Endothelial cell (in vitro differentiated cells): ENCODE results near the gene DARS2. TPM values are rescaled to one million over a fixed set of nuclear protein-coding genes. Genes with fewer than 3 reads are reported as not detected.

ENCODE experiments used
- DNase-seq: peaks from one replicate; pipeline ENCODE4 v3.0.0; 2021; ENCODE audit warnings: low spot score
- H3K27ac Mint-ChIP-seq: one replicate; pipeline ENCODE4 v1.8.0; 2021; ENCODE audit warnings: mixed read lengths, inconsistent platforms; ENCODE audit not compliant: unreplicated experiment
- H3K27me3 Mint-ChIP-seq: one replicate; pipeline ENCODE4 v1.8.0; 2021; ENCODE audit warnings: mild to moderate bottlenecking, moderate library complexity, mixed read lengths, inconsistent platforms; ENCODE audit not compliant: unreplicated experiment
- H3K36me3 Mint-ChIP-seq: one replicate; pipeline ENCODE4 v1.8.0; 2021; ENCODE audit warnings: mild to moderate bottlenecking, low read depth, mixed read lengths, inconsistent platforms; ENCODE audit not compliant: unreplicated experiment
- H3K4me1 Mint-ChIP-seq: one replicate; pipeline ENCODE4 v1.8.0; 2021; ENCODE audit warnings: mild to moderate bottlenecking, mixed read lengths, inconsistent platforms; ENCODE audit not compliant: unreplicated experiment
- H3K4me3 Mint-ChIP-seq: one replicate; pipeline ENCODE4 v1.8.0; 2021; ENCODE audit warnings: mild to moderate bottlenecking, mixed read lengths, inconsistent platforms; ENCODE audit not compliant: unreplicated experiment
- H3K9me3 Mint-ChIP-seq: one replicate; pipeline ENCODE4 v1.8.0; 2021; ENCODE audit warnings: mixed read lengths, inconsistent platforms; ENCODE audit not compliant: unreplicated experiment
- long read RNA-seq: library from polyadenylated mRNA; unstranded; transcript quantifications from one replicate; pipeline ENCODE4 v2.0.0, GENCODE V29; 2020; ENCODE audit not compliant: unreplicated experiment
- total RNA-seq: library from RNA; stranded (reverse); fragmentation: NEBNext Ultra II Directional; extraction: Animal tissue kit (Norgen Biotek cat#: 25700); gene quantifications from one replicate; pipeline ENCODE4 v1.2.1, GENCODE V29; 2021; ENCODE audit not compliant: unreplicated experiment
- TF ChIP-seq, protein P1 (sequence below): fragments of 200-600 bp; sonication (generic); IDR thresholded peaks from one replicate; pipeline ENCODE4 v1.5.0; 2021; ENCODE audit warnings: antibody characterized with exemption; ENCODE audit not compliant: unreplicated experiment

DARS2 gene, protein sequence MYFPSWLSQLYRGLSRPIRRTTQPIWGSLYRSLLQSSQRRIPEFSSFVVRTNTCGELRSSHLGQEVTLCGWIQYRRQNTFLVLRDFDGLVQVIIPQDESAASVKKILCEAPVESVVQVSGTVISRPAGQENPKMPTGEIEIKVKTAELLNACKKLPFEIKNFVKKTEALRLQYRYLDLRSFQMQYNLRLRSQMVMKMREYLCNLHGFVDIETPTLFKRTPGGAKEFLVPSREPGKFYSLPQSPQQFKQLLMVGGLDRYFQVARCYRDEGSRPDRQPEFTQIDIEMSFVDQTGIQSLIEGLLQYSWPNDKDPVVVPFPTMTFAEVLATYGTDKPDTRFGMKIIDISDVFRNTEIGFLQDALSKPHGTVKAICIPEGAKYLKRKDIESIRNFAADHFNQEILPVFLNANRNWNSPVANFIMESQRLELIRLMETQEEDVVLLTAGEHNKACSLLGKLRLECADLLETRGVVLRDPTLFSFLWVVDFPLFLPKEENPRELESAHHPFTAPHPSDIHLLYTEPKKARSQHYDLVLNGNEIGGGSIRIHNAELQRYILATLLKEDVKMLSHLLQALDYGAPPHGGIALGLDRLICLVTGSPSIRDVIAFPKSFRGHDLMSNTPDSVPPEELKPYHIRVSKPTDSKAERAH
- 18.7 TPM for total RNA-seq
- long read RNA-seq, partial matches to known transcripts, result 1 of 10 reads
- long read RNA-seq, other reads (novel, unspliced or antisense), result 2 of 10 reads

DNA sequence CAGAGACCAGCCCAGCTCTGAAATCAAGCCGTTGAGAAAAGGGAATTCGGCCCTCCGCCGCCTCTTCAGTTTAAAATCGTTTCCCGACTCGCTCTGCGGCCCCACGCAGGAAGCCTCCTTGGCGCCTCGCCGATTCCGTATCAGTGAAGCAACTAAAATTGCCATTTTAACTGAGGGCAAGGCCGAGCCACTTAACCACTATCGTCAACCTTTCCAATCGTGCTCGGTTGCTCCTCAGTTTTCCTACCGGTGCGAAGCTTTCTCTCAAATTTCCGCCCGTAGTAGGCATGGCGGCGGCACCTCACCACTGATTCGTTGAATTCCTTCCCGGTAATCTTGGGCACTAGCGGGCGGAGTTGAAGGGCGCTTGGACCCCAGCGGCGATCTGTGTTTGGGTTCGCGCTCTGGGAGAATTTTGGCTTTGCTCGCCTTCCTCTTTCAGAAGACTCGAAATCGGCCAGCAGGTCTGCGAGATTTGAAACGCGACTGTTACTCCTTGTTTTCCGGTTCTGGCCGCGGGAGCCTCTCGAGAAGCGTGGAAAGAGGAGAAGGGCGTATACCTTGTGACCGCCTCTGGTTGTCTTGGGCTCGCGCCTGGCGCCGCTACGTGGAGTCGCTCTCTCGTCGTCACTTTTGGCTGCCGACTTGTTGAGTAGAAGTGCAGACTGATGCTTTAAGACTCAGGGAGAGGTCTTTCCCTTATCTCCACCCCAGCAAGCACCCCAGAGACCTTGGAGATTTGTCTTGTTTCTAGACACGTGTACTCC is at the start of gene DARS2, which contains the start of gene CENPL:
TSS of gene DARS2 (plus strand) at position 359 of the 767 bp plus-strand sequence. CDS start 557 bp downstream, outside the sequence.
TSS of gene CENPL (minus strand) at position 569 of the 767 bp plus-strand sequence. CDS start 13,584 bp downstream, outside the sequence.
- Mint-ChIP-seq H3K9me3 (no peaks in the 10 kb centered on the region), H3K4me3 (peak within 1 kb of the TSS; percentile 98), H3K27me3 (peaks cover 7% of the 10 kb centered on the region), H3K27ac (peak within 1 kb of the TSS; percentile 98), H3K4me1 (peaks cover 20% of the 10 kb centered on the region), H3K36me3 (no peaks in the 10 kb centered on the region)
- TF ChIP-seq, protein P1, sequence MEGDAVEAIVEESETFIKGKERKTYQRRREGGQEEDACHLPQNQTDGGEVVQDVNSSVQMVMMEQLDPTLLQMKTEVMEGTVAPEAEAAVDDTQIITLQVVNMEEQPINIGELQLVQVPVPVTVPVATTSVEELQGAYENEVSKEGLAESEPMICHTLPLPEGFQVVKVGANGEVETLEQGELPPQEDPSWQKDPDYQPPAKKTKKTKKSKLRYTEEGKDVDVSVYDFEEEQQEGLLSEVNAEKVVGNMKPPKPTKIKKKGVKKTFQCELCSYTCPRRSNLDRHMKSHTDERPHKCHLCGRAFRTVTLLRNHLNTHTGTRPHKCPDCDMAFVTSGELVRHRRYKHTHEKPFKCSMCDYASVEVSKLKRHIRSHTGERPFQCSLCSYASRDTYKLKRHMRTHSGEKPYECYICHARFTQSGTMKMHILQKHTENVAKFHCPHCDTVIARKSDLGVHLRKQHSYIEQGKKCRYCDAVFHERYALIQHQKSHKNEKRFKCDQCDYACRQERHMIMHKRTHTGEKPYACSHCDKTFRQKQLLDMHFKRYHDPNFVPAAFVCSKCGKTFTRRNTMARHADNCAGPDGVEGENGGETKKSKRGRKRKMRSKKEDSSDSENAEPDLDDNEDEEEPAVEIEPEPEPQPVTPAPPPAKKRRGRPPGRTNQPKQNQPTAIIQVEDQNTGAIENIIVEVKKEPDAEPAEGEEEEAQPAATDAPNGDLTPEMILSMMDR, result no peak
- peak; percentile 84 for DNase-seq

DNA sequence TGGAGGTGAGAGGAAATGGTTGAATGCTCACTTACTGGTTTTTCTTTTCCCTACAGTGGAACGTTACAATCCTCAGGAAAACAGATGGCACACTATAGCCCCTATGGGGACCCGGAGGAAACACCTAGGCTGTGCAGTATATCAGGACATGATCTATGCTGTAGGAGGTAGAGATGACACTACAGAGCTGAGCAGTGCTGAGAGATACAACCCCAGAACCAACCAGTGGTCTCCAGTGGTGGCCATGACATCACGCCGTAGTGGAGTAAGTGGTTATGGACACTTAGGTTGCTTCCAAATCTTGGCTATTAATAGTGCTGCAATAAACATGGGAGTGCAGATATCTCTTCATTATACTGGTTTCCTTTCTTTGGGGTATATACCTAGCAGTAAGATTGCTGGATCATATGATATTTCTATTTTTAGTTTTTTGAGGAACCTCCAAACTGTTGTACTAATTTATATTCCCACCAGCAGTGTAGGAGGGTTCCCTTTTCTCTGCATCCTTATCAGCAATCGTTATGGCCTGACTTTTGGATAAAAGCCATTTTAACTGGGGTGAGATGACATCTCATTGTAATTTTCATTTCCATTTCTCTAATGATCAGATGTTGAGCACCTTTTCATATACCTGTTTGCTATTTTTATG is 48.8 kb upstream of the DARS2 start:
- Mint-ChIP-seq H3K36me3 (peaks cover 34% of the 10 kb centered on the region), H3K4me3 (no peak overlapping the region), H3K27me3 (no peaks in the 10 kb centered on the region), H3K27ac (no peak overlapping the region), H3K9me3 (no peaks in the 10 kb centered on the region), H3K4me1 (no peaks in the 10 kb centered on the region)
- no peak for DNase-seq
- TF ChIP-seq, protein P1, result no peak

DNA sequence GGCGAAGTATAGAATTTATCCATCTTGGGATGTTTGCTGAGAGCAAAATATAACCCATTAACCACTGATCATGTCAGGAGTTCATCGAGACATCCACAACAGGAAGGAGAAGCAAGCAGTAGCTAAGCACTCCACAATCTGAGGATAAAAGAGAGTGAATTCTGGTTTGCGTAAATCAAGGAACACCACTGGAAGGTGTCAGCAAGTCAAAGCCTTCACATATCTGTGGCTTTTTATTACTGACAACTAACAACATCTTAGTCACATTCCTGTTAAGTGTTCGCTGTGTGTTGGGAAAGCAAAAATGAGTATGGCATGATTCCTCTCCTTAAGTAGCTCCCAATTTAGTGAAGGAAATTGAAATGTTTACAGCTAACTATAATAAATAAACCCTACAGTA is 44.5 kb upstream of the DARS2 start:
- H3K9me3 Mint-ChIP-seq, result no peaks in the 10 kb centered on the region
- no peak for DNase-seq
- peaks cover 29% of the 10 kb centered on the region for H3K36me3 Mint-ChIP-seq
- no peak overlapping the region for H3K27ac Mint-ChIP-seq
- no peak overlapping the region for H3K4me3 Mint-ChIP-seq
- no peaks in the 10 kb centered on the region for H3K4me1 Mint-ChIP-seq
- TF ChIP-seq, protein P1, result no peak
- peaks cover 2% of the 10 kb centered on the region for H3K27me3 Mint-ChIP-seq

DNA sequence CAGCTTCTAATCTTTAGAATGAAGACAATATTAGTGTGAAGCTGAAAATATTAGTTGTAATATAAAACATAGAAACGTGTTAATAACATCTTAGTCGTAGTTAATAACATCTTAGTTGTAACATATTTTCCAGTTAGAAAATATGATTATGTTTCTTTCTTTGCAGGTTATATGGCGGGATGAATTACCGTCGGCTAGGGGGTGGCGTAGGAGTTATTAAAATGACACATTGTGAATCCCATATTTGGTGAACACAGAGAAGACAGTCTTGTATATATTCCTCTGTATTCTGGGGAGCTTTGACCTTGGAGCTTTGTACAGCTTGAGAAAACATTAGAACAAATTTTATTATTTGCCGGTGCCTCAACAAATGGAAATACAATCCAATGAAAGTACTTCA is 39.5 kb upstream of the DARS2 start:
- Mint-ChIP-seq H3K4me3 (no peak overlapping the region), H3K27ac (no peak overlapping the region), H3K36me3 (peaks cover 7% of the 10 kb centered on the region), H3K9me3 (no peaks in the 10 kb centered on the region), H3K27me3 (peaks cover 2% of the 10 kb centered on the region), H3K4me1 (no peaks in the 10 kb centered on the region)
- TF ChIP-seq, protein P1, result no peak
- no peak for DNase-seq
